Karpas-422 (cell line): ENCODE results near the gene GLT1D1. TPM values are rescaled to one million over a fixed set of nuclear protein-coding genes. Genes with fewer than 3 reads are reported as not detected.

Experiments
- DNase-seq: peaks from one replicate; pipeline ENCODE4 v3.0.0-alpha.2; 2015
- H2AFZ ChIP-seq: fragments of 200-600 bp; sonication (generic); 2 replicates; pipeline ENCODE4 v1.6.1; 2014; ENCODE audit warnings: antibody characterized with exemption, low read length, mixed read lengths
- H3K27ac ChIP-seq: fragments of 200-600 bp; sonication (generic); 2 replicates; pipeline ENCODE4 v1.5.1; 2014; ENCODE audit warnings: mild to moderate bottlenecking, low read length, moderate library complexity
- H3K27me3 ChIP-seq: fragments of 200-600 bp; sonication (generic); 2 replicates; pipeline ENCODE4 v1.6.1; 2014; ENCODE audit warnings: low read length, mixed read lengths
- H3K36me3 ChIP-seq: fragments of 200-600 bp; sonication (generic); 2 replicates; pipeline ENCODE4 v1.6.1; 2014; ENCODE audit warnings: low read length, mixed read lengths; ENCODE audit not compliant: insufficient read depth
- H3K4me1 ChIP-seq: fragments of 200-600 bp; sonication (generic); 2 replicates; pipeline ENCODE4 v1.6.1; 2014; ENCODE audit warnings: mild to moderate bottlenecking, low read length, mixed read lengths
- H3K4me2 ChIP-seq: fragments of 200-600 bp; sonication (generic); 2 replicates; pipeline ENCODE4 v1.6.1; 2014; ENCODE audit warnings: low read length, low read depth, mild to moderate bottlenecking; ENCODE audit not compliant: poor library complexity, severe bottlenecking
- H3K4me3 ChIP-seq: fragments of 200-600 bp; sonication (generic); 2 replicates; pipeline ENCODE4 v1.5.1; 2014; ENCODE audit warnings: mild to moderate bottlenecking, antibody characterized with exemption, low read length, mixed read lengths
- H3K79me2 ChIP-seq: fragments of 200-600 bp; sonication (generic); 2 replicates; pipeline ENCODE4 v1.6.1; 2014; ENCODE audit warnings: mild to moderate bottlenecking, low read length, mixed read lengths
- H3K9ac ChIP-seq: fragments of 200-600 bp; sonication (generic); 2 replicates; pipeline ENCODE4 v1.6.0; 2014; ENCODE audit warnings: low read length
- H3K9me2 ChIP-seq: fragments of 200-600 bp; sonication (generic), shearing (Covaris generic); replicated peaks from 2 replicates; pipeline ENCODE4 v1.6.0; 2014; ENCODE audit warnings: mild to moderate bottlenecking, low read length, moderate library complexity; ENCODE audit not compliant: insufficient read depth
- H3K9me3 ChIP-seq: fragments of 300-700, 200-600 bp; sonication (generic); 2 replicates; pipeline ENCODE4 v1.6.1; 2014; ENCODE audit warnings: low read length, mixed read lengths
- H4K20me1 ChIP-seq: fragments of 200-600 bp; sonication (generic); 2 replicates; pipeline ENCODE4 v1.6.1; 2014; ENCODE audit warnings: mild to moderate bottlenecking, antibody characterized with exemption, low read length, low read depth; ENCODE audit not compliant: insufficient read depth
- total RNA-seq: library from RNA; depleted of rRNA; stranded (reverse); fragments of >200 nt; shearing (Covaris generic); gene quantifications from 2 replicates; pipeline ENCODE4 v1.2.3, GENCODE V29; 2014; ENCODE audit warnings: low replicate concordance

Gene GLT1D1
- total RNA-seq, 1 experiment from 2014 or later, result not detected

DNA sequence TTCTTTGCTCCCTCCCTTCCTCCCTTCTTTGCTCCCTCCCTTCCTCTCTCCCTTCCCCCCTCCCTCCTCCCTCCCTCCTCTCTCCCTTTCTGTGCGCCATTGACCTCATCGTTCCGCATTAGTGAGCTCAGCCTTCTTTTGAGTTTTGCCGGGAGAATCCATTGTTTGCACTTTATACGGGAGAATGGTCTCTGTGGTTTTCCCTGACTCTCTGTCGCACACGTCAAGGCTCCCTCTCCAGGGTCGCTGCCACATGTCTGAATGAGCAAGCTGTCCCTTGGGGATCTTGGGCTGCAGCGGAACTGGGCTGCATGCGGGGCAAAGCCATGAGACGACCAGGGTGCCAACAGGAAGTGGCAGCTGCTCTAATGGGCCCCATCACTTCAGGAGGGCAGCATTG, 118.5 kb downstream of the GLT1D1 start:
- no peaks in the 10 kb centered on the region for H3K27me3 ChIP-seq
- H3K9ac ChIP-seq, result no peak overlapping the region
- no peaks in the 10 kb centered on the region for H3K36me3 ChIP-seq
- no peak for DNase-seq
- H3K79me2 ChIP-seq, result no peaks in the 10 kb centered on the region
- H4K20me1 ChIP-seq, result no peaks in the 10 kb centered on the region
- no peak overlapping the region for H2AFZ ChIP-seq
- 0 out of 2 replicates have a peak, but pooled peaks cover 3% of the 10 kb centered on the region for H3K4me1 ChIP-seq
- H3K4me3 ChIP-seq, result no peak overlapping the region
- H3K9me3 ChIP-seq, result no peaks in the 10 kb centered on the region
- no peak overlapping the region for H3K4me2 ChIP-seq
- H3K27ac ChIP-seq, result no peak overlapping the region
- H3K9me2 ChIP-seq, result no peaks in the 10 kb centered on the region

DNA sequence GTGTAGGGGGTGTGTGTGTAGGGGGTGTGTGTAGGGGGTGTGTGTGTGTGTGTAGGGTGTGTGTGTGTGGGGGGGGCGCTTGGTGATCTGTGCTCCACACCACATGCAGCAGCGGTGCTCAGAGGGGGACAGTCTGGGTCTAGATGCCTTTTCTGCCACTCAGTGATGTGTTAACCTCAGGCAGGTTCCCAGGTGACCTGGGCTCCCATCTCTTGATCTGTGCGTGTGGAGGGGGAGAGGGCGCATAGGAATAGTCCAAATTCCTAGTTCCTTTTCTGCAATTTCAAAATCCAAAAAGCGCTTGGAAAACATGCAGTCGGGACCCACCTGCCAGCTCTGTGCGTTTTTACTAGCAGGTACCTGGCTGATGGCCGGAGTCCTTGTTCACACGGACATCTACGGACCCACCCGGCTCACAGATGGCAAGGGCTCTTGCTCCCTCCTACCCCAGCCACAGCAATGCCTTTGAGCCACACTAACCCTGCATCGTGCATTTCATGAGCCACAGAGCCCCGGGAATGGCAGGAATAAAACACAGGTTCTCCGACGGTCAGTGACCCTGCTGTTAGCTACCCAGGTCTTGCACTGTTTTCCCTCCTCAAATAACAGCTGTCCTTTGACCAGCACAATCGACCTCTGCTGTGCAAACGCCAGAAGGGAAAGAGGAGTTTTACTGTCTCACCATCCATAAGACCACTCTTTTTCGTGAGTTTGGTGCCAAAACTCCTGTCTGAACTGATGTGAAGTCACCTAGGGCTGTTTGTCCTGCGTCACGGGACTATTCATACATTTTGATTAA, 120.8 kb downstream of the GLT1D1 start:
- no peaks in the 10 kb centered on the region for H3K79me2 ChIP-seq
- no peaks in the 10 kb centered on the region for H3K27me3 ChIP-seq
- H3K27ac ChIP-seq, result no peak overlapping the region
- 0 out of 2 replicates have a peak, but pooled peaks cover 3% of the 10 kb centered on the region for H3K4me1 ChIP-seq
- H3K9me3 ChIP-seq, result no peaks in the 10 kb centered on the region
- no peaks in the 10 kb centered on the region for H3K36me3 ChIP-seq
- no peak overlapping the region for H3K9ac ChIP-seq
- no peak for DNase-seq
- no peaks in the 10 kb centered on the region for H3K9me2 ChIP-seq
- H4K20me1 ChIP-seq, result no peaks in the 10 kb centered on the region
- H2AFZ ChIP-seq, result no peak overlapping the region
- H3K4me2 ChIP-seq, result no peak overlapping the region
- no peak overlapping the region for H3K4me3 ChIP-seq

DNA sequence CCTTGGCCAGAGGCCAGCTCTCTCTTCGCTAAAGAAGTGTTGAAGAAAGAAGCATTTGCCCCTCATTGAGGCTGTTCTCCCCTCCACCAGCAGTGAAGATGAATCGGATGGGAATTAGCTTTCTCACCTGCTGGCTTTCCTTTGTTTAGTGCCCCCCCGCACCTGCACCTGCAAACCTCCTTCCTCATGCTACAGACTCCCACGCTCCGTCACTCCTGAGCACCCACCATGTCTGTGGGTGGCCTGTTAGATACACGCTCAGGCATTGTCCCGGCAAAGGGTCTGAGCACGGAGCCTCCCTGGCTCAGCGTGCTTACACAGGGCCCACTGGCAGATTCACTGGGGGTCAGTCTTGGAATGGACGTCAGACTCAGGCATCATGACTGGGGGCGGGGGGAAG, 121.6 kb downstream of the GLT1D1 start:
- Histone ChIP-seq H2AFZ (no peak overlapping the region), H3K36me3 (no peaks in the 10 kb centered on the region), H3K9me2 (no peaks in the 10 kb centered on the region), H4K20me1 (no peaks in the 10 kb centered on the region), H3K9me3 (no peaks in the 10 kb centered on the region), H3K79me2 (no peaks in the 10 kb centered on the region), H3K27ac (no peak overlapping the region), H3K27me3 (no peaks in the 10 kb centered on the region), H3K9ac (no peak overlapping the region), H3K4me2 (no peak overlapping the region), H3K4me1 (0 out of 2 replicates have a peak, but pooled peaks cover 3% of the 10 kb centered on the region), H3K4me3 (no peak overlapping the region)
- DNase-seq, result no peak

DNA sequence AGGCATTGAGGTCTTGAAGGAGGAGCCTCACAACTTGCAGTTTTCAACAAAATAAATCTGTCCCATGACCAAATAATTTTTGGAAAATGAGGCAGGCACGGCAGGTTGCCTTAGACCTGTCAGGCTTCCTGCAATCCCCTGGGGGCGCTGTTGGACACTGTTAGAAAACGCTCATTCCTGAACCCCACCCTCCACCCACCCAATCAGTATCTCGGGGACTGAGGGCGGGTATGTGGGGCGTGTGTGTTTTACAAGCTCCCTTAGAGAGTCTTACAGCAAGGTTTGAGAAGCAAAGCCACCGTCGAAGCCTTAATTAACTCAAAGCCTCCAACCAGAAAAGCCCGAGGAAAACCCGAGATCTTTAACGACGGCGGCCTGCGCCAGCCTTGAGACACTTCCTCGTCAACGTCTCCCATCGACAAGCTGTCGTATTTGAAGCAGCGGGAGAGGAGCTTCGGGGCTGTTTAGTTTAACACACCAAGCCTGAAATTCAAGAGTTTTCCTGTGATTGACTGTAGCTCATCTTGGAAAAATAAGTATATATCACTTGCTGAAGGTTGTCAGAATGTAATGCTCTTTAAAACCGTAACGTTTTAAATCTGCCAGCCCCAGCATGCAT, 123.0 kb downstream of the GLT1D1 start:
- Histone ChIP-seq H4K20me1 (no peaks in the 10 kb centered on the region), H3K9me3 (no peaks in the 10 kb centered on the region), H3K4me3 (no peak overlapping the region), H3K27me3 (no peaks in the 10 kb centered on the region), H3K79me2 (no peaks in the 10 kb centered on the region), H2AFZ (no peak overlapping the region), H3K9ac (no peak overlapping the region), H3K27ac (no peak overlapping the region), H3K9me2 (no peaks in the 10 kb centered on the region), H3K4me2 (no peak overlapping the region), H3K36me3 (no peaks in the 10 kb centered on the region), H3K4me1 (0 out of 2 replicates have a peak, but pooled peaks cover 3% of the 10 kb centered on the region)
- peak; percentile 67 for DNase-seq

DNA sequence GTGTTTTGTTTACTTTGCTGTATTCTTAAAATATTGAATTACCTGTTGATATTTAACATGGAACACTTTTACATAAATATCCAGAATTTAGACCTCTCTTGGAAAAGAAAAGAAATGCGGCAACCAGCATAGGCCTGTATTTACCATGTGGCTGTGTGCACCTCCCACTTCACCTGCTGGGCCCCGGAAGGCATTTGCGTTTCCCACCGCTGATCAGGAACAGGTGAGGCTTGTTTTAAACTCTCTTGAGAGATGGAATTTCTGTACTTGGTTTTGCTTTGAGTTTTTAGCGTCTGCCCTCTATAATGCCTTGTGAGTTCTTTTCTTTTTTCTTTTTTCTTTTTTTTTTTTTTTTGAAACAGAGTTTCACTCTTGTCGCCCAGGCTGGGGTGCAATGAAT, 124.2 kb downstream of the GLT1D1 start:
- H3K4me3 ChIP-seq, result no peak overlapping the region
- H3K27me3 ChIP-seq, result no peaks in the 10 kb centered on the region
- H4K20me1 ChIP-seq, result no peaks in the 10 kb centered on the region
- no peak overlapping the region for H3K27ac ChIP-seq
- H3K9ac ChIP-seq, result no peak overlapping the region
- H3K79me2 ChIP-seq, result no peaks in the 10 kb centered on the region
- H3K4me2 ChIP-seq, result no peak overlapping the region
- no peaks in the 10 kb centered on the region for H3K9me2 ChIP-seq
- H3K4me1 ChIP-seq, result no peaks in the 10 kb centered on the region
- H3K36me3 ChIP-seq, result no peaks in the 10 kb centered on the region
- H2AFZ ChIP-seq, result no peak overlapping the region
- no peaks in the 10 kb centered on the region for H3K9me3 ChIP-seq
- DNase-seq, result no peak

DNA sequence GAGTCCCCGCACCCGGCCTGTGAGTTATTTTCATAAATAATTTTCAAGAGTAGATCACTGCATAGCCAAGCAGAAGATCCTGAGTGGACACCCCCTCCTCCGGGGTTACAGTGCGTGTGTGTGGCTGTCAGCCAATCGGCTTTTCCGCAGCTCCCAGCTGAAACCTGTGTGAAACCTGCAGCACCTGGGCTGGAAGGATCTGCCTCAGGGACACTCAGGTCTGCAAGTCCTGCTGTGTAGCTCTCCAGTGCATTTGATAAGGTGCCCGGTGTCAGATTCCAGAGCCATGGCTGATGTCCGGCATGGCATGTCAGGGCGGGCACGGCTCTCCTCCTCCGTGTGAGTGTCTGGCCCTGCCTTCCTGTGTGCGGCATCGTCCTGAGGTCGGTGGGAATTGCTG, 124.8 kb downstream of the GLT1D1 start:
- H3K4me3 ChIP-seq, result no peak overlapping the region
- no peak for DNase-seq
- no peak overlapping the region for H3K27ac ChIP-seq
- no peaks in the 10 kb centered on the region for H3K36me3 ChIP-seq
- H3K9ac ChIP-seq, result no peak overlapping the region
- no peaks in the 10 kb centered on the region for H3K4me1 ChIP-seq
- H3K9me3 ChIP-seq, result no peaks in the 10 kb centered on the region
- H3K9me2 ChIP-seq, result no peaks in the 10 kb centered on the region
- no peak overlapping the region for H2AFZ ChIP-seq
- no peaks in the 10 kb centered on the region for H3K79me2 ChIP-seq
- no peaks in the 10 kb centered on the region for H3K27me3 ChIP-seq
- H4K20me1 ChIP-seq, result no peaks in the 10 kb centered on the region
- no peak overlapping the region for H3K4me2 ChIP-seq

DNA sequence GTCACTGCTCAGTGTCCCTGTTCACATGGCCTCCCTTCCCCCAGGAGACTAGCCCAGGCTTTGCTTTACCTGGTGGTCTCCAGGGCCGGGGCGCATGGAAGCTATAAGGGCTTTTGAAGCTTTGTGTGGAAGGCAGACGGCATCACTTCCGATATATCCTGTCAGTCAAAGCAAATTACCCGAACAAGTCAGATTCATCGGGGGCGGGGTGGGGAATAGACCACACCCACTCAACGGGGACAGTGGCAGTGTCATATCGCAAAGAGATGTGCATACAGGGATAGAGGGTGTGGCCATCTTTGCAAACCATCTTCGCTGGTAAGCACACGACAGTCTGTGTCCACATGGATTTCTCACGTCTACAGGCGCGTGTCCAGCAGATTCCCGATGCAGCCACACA, 127.3 kb downstream of the GLT1D1 start:
- no peak overlapping the region for H2AFZ ChIP-seq
- no peak overlapping the region for H3K27ac ChIP-seq
- H3K9me2 ChIP-seq, result no peaks in the 10 kb centered on the region
- H3K79me2 ChIP-seq, result no peaks in the 10 kb centered on the region
- H3K9ac ChIP-seq, result no peak overlapping the region
- DNase-seq, result no peak
- no peaks in the 10 kb centered on the region for H3K36me3 ChIP-seq
- no peaks in the 10 kb centered on the region for H3K9me3 ChIP-seq
- H3K4me3 ChIP-seq, result no peak overlapping the region
- H3K4me1 ChIP-seq, result no peaks in the 10 kb centered on the region
- H3K4me2 ChIP-seq, result no peak overlapping the region
- H3K27me3 ChIP-seq, result no peaks in the 10 kb centered on the region
- H4K20me1 ChIP-seq, result no peaks in the 10 kb centered on the region

DNA sequence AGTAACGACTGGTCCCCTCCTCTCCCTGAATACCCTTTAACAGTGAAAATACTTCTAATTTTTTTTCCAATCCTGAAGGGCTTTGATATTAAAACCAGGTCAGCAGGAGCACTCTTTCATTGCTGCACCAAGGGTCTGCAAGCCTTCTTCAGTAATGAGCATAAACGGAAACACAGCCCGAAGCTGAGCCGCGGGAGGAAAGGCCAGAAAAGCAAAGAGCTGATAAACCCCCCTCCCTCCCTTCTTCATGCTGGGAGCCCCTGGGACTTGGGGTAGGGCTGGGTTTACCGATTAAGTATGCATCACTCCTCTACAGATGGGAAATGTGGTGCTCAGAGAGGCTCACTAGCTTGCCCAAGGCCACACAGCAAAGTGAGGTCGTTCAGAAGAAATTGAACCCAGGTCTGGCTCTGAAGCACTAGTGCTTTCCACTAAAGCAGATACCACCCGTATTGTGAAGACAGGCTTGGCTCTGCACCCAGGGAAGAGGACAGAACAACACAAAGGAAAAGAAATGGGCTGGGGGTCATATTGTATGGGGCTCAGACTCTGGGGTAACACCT, 128.8 kb downstream of the GLT1D1 start:
- Histone ChIP-seq H3K4me3 (no peak overlapping the region), H3K79me2 (no peaks in the 10 kb centered on the region), H3K27me3 (no peaks in the 10 kb centered on the region), H3K9ac (no peak overlapping the region), H3K27ac (no peak overlapping the region), H3K4me2 (no peak overlapping the region), H3K4me1 (no peaks in the 10 kb centered on the region), H4K20me1 (no peaks in the 10 kb centered on the region), H3K9me2 (no peaks in the 10 kb centered on the region), H2AFZ (no peak overlapping the region), H3K9me3 (no peaks in the 10 kb centered on the region), H3K36me3 (no peaks in the 10 kb centered on the region)
- no peak for DNase-seq
